HCT116 (cell line): Measurements from ENCODE around the gene MTERF4.

Experiments
- CBX3 ChIP-seq: IDR thresholded peaks from 2 replicates; pipeline ENCODE4 v1.6.1; 2012; ENCODE audit warnings: low read depth
- CEBPB ChIP-seq: IDR thresholded peaks from 2 replicates; pipeline ENCODE4 v1.6.1; 2012; ENCODE audit warnings: low read depth
- EGR1 ChIP-seq: IDR thresholded peaks from 2 replicates; pipeline ENCODE4 v1.6.1; 2012; ENCODE audit warnings: low read depth
- EZH2 ChIP-seq: fragments of 200-600 bp; sonication (generic); IDR thresholded peaks from 2 replicates; pipeline ENCODE4 v1.6.1; 2017; ENCODE audit warnings: antibody characterized with exemption, mixed run types
- FOSL1 ChIP-seq: IDR thresholded peaks from 2 replicates; pipeline ENCODE4 v1.6.1; 2012; ENCODE audit warnings: low read depth
- POLR2A ChIP-seq: IDR thresholded peaks from 2 replicates; pipeline ENCODE4 v1.7.0; 2011; ENCODE audit warnings: borderline replicate concordance; ENCODE audit not compliant: insufficient read depth, insufficient read length; ENCODE audit errors: extremely low read depth
- POLR2AphosphoS5 ChIP-seq: IDR thresholded peaks from 2 replicates; pipeline ENCODE4 v1.6.1; 2011; ENCODE audit warnings: mild to moderate bottlenecking, low read depth, low read length, moderate library complexity
- SP1 ChIP-seq: IDR thresholded peaks from 2 replicates; pipeline ENCODE4 v1.6.1; 2012; ENCODE audit warnings: low read depth
- TF ChIP-seq, protein P1 (sequence below), 3 experiments: fragments of 200-600 bp in 1 of 3; sonication (generic) in 1 of 3; IDR thresholded peaks in 2 of 3; conservative IDR thresholded peaks in 1 of 3; 2 replicates each; pipeline ENCODE4 v1.5.1; 2012 to 2017; ENCODE audit warnings: low read depth in 2 of 3, low read length in 2 of 3, antibody characterized with exemption in 1 of 3, borderline replicate concordance in 1 of 3, control low read depth in 1 of 3, mild to moderate bottlenecking in 1 of 3, mixed read lengths in 1 of 3, mixed run types in 1 of 3, moderate library complexity in 1 of 3; ENCODE audit not compliant: insufficient read depth in 1 of 3
- TF ChIP-seq, protein P2 (sequence below): IDR thresholded peaks from 2 replicates; pipeline ENCODE4 v1.6.1; 2012; ENCODE audit warnings: low read depth

DNA sequence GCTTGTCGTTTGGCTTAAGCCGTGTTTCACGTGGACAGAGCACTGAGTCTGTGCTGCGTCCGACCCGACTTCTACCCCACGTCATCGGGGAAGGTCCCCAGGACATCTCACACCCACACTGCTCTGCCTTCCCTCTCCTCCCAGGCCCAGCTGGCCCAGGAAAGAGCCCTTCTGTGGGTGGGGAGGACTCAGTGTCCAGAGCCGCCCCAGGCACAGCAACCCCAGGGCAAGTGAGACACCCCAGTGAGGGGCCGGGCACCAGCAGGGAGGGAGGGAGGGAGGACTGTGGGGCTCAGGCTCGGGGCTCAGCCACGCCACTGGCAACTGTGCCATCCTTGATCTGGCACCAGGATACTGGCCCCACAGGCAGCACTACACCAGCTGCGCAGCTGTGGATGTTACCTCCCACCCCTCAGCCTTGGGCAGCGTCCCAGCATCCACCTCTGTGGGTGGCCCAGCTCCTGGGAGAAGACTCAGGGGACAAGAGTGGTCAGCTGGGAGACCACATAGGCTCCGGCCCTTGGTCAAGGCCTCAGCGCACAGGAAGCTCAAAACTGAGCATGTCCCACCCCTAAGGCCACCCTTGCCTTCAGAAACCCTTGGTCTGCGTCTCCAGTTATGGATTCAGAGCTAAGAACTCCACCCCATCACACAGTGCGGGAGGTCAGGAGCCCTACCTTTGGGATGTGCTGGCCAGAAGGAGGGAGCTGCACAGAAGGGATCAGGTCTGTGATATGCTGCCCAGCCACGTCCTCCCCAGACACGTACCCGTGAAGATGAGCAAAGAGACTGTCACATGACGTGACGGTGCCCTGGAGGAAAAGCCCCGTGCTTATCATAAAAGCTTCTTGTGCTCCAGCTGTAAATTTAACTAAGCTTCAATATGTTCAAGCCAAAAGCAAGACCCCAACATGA, 35.4 kb upstream of the MTERF4 start:
- TF ChIP-seq, protein P1, sequence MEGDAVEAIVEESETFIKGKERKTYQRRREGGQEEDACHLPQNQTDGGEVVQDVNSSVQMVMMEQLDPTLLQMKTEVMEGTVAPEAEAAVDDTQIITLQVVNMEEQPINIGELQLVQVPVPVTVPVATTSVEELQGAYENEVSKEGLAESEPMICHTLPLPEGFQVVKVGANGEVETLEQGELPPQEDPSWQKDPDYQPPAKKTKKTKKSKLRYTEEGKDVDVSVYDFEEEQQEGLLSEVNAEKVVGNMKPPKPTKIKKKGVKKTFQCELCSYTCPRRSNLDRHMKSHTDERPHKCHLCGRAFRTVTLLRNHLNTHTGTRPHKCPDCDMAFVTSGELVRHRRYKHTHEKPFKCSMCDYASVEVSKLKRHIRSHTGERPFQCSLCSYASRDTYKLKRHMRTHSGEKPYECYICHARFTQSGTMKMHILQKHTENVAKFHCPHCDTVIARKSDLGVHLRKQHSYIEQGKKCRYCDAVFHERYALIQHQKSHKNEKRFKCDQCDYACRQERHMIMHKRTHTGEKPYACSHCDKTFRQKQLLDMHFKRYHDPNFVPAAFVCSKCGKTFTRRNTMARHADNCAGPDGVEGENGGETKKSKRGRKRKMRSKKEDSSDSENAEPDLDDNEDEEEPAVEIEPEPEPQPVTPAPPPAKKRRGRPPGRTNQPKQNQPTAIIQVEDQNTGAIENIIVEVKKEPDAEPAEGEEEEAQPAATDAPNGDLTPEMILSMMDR (IDR thresholded peaks at IDR 0.05 in 2 of 3, conservative IDR thresholded peaks at IDR 0.05 in 1 of 3; ENCODE audit: borderline replicate concordance in 1 of 3, insufficient read depth in 1 of 3, low read depth in 2 of 3, low read length in 2 of 3) = no peak
- TF ChIP-seq EZH2 (no peak), POLR2AphosphoS5 (no peak), POLR2A (no peak), CEBPB (no peak), FOSL1 (no peak), EGR1 (no peak), CBX3 (no peak), SP1 (no peak)
- TF ChIP-seq, protein P2, sequence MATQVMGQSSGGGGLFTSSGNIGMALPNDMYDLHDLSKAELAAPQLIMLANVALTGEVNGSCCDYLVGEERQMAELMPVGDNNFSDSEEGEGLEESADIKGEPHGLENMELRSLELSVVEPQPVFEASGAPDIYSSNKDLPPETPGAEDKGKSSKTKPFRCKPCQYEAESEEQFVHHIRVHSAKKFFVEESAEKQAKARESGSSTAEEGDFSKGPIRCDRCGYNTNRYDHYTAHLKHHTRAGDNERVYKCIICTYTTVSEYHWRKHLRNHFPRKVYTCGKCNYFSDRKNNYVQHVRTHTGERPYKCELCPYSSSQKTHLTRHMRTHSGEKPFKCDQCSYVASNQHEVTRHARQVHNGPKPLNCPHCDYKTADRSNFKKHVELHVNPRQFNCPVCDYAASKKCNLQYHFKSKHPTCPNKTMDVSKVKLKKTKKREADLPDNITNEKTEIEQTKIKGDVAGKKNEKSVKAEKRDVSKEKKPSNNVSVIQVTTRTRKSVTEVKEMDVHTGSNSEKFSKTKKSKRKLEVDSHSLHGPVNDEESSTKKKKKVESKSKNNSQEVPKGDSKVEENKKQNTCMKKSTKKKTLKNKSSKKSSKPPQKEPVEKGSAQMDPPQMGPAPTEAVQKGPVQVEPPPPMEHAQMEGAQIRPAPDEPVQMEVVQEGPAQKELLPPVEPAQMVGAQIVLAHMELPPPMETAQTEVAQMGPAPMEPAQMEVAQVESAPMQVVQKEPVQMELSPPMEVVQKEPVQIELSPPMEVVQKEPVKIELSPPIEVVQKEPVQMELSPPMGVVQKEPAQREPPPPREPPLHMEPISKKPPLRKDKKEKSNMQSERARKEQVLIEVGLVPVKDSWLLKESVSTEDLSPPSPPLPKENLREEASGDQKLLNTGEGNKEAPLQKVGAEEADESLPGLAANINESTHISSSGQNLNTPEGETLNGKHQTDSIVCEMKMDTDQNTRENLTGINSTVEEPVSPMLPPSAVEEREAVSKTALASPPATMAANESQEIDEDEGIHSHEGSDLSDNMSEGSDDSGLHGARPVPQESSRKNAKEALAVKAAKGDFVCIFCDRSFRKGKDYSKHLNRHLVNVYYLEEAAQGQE = no peak
